A549 (cell line): ENCODE results near the gene IGF2BP1. TPM values are rescaled to one million over a fixed set of nuclear protein-coding genes. Genes with fewer than 3 reads are reported as not detected.

Source experiments
- ATAC-seq, 2 experiments: fragments of 200-7000 bp in 1 of 2; fragments of >200 bp in 1 of 2; cut with Nextera tagmentation in 1 of 2; cut with Tn5 transposase in 1 of 2; 3 replicates each; pipeline versions ENCODE4 v1.8.0 to v1.9.1; 2018 to 2020; ENCODE audit warnings: mild to moderate bottlenecking in 1 of 2, moderate library complexity in 1 of 2
- CTCF ChIA-PET: fragments of 300-600 bp; sonication (Branson Sonifier 250); formaldehyde crosslinking; extraction: SDS; loops from one replicate; lab custom pipeline; 2021; ENCODE audit warnings: antibody characterized with exemption, inconsistent platforms; lab: Yijun Ruan, JAX
- POLR2A ChIA-PET: fragments of 350-600 bp; formaldehyde crosslinking; extraction: SDS; loops from one replicate; lab custom pipeline; 2021; ENCODE audit warnings: antibody characterized with exemption, inconsistent platforms; lab: Yijun Ruan, JAX
- DNase-seq, 2 experiments: peaks; one replicate each; pipeline versions ENCODE4 v3.0.0 to v3.0.0-alpha.2; 2011 to 2016; ENCODE audit warnings: low read depth in 1 of 2, low spot score in 1 of 2
- FAIRE-seq: peaks from 2 replicates; lab custom pipeline; 2011; peaks lifted over from hg19 to GRCh38; lab: Jason Lieb, UNC
- H3K27ac ChIP-seq, 2 experiments: fragments of >200 bp; sonication (Bioruptor Twin); formaldehyde crosslinking; 3 replicates each; pipeline ENCODE4 v1.5.1; 2016 to 2017
- H3K4me1 ChIP-seq: fragments of >200 bp; sonication (Bioruptor Twin); formaldehyde crosslinking; 3 replicates; pipeline ENCODE4 v1.6.1; 2016
- H3K4me2 ChIP-seq: fragments of >200 bp; sonication (Bioruptor Twin); formaldehyde crosslinking; 3 replicates; pipeline ENCODE4 v1.6.1; 2016
- H3K4me3 ChIP-seq: fragments of >200 bp; sonication (Bioruptor Twin); formaldehyde crosslinking; 3 replicates; pipeline ENCODE4 v1.5.1; 2016
- H3K9me3 ChIP-seq: fragments of >200 bp; sonication (Bioruptor Twin); formaldehyde crosslinking; 3 replicates; pipeline ENCODE4 v1.6.1; 2016
- BCL3 ChIP-seq: fragments of >200 bp; sonication (Bioruptor Twin); formaldehyde crosslinking; IDR thresholded peaks from 3 replicates; pipeline ENCODE4 v1.6.1; 2016
- CHD4 ChIP-seq: fragments of 200-600 bp; sonication (generic); IDR thresholded peaks from 2 replicates; pipeline ENCODE4 v1.6.1; 2016; ENCODE audit warnings: antibody characterized with exemption, mild to moderate bottlenecking, borderline replicate concordance
- CTCF ChIP-seq: fragments of >200 bp; sonication (Bioruptor Twin); formaldehyde crosslinking; IDR thresholded peaks from 3 replicates; pipeline ENCODE4 v1.5.1; 2016
- E2F6 ChIP-seq: IDR thresholded peaks from 2 replicates; pipeline ENCODE4 v1.6.1; 2012; ENCODE audit warnings: low read depth, borderline replicate concordance
- EHF ChIP-seq: fragments of 250-450 bp; sonication (Bioruptor Pico); IDR thresholded peaks from 2 replicates; pipeline ENCODE4 v1.5.0; 2020; ENCODE audit warnings: mild to moderate bottlenecking
- ESRRA ChIP-seq: fragments of 150-350 bp; IDR thresholded peaks from 2 replicates; pipeline ENCODE4 v1.6.1; 2014; ENCODE audit warnings: mild to moderate bottlenecking, low read length, borderline replicate concordance
- FOSB ChIP-seq: fragments of 250-450 bp; sonication (Bioruptor Pico); IDR thresholded peaks from 2 replicates; pipeline ENCODE4 v1.5.0; 2020; ENCODE audit warnings: mild to moderate bottlenecking, moderate library complexity
- FOXS1 ChIP-seq: fragments of 250-450 bp; sonication (Bioruptor Pico); IDR thresholded peaks from 2 replicates; pipeline ENCODE4 v1.5.0; 2020; ENCODE audit warnings: mild to moderate bottlenecking, moderate library complexity
- GATA3 ChIP-seq: IDR thresholded peaks from 2 replicates; pipeline ENCODE4 v1.6.1; 2012; ENCODE audit warnings: borderline replicate concordance
- HES2 ChIP-seq: fragments of >200 bp; sonication (Bioruptor Twin); formaldehyde crosslinking; IDR thresholded peaks from 2 replicates; pipeline ENCODE4 v1.6.1; 2016
- HMGXB4 ChIP-seq: fragments of 250-450 bp; sonication (Bioruptor Pico); IDR thresholded peaks from 2 replicates; pipeline ENCODE4 v1.5.0; 2021; ENCODE audit warnings: mild to moderate bottlenecking, moderate library complexity, borderline replicate concordance
- JUN ChIP-seq, 2 experiments: fragments of >200 bp; sonication (Bioruptor Twin); formaldehyde crosslinking; IDR thresholded peaks; 2 replicates in 1 of 2; 3 replicates in 1 of 2; pipeline ENCODE4 v1.6.1; 2016 to 2017
- MYC ChIP-seq: IDR thresholded peaks from 2 replicates; pipeline ENCODE4 v1.6.1; 2012; ENCODE audit warnings: mild to moderate bottlenecking, inconsistent platforms, low read length, improper control_type of control experiment, borderline replicate concordance
- NR3C1 ChIP-seq: fragments of >200 bp; sonication (Bioruptor Twin); formaldehyde crosslinking; IDR thresholded peaks from 3 replicates; pipeline ENCODE4 v1.6.1; 2017
- PBX3 ChIP-seq: IDR thresholded peaks from 2 replicates; pipeline ENCODE4 v1.6.1; 2012
- POLR2AphosphoS2 ChIP-seq: conservative IDR thresholded peaks from 2 replicates; pipeline ENCODE4 v1.6.1; 2012; ENCODE audit warnings: low read length, improper control_type of control experiment, inconsistent platforms
- RAD21 ChIP-seq, 2 experiments: fragments of >200 bp in 1 of 2; sonication (Bioruptor Twin) in 1 of 2; formaldehyde crosslinking in 1 of 2; IDR thresholded peaks in 1 of 2; conservative IDR thresholded peaks in 1 of 2; 2 replicates in 1 of 2; 3 replicates in 1 of 2; pipeline ENCODE4 v1.6.1; 2012 to 2018; ENCODE audit warnings: inconsistent platforms in 1 of 2
- RFX5 ChIP-seq: fragments of 450-650 bp; IDR thresholded peaks from 2 replicates; pipeline ENCODE4 v1.7.1; 2014; ENCODE audit warnings: antibody characterized with exemption, mild to moderate bottlenecking, moderate library complexity
- RNF2 ChIP-seq: fragments of 200-600 bp; sonication (generic); IDR thresholded peaks from 2 replicates; pipeline ENCODE4 v1.6.1; 2016; ENCODE audit warnings: low read depth, mild to moderate bottlenecking, antibody characterized with exemption, moderate library complexity, borderline replicate concordance
- SMC3 ChIP-seq: fragments of >200 bp; sonication (Bioruptor Twin); formaldehyde crosslinking; IDR thresholded peaks from 3 replicates; pipeline ENCODE4 v1.6.1; 2018; ENCODE audit warnings: inconsistent platforms
- TP53 ChIP-seq: fragments of 250-450 bp; sonication (Bioruptor Pico); IDR thresholded peaks from 2 replicates; pipeline ENCODE4 v1.5.0; 2021; ENCODE audit warnings: mild to moderate bottlenecking, moderate library complexity
- USF2 ChIP-seq: fragments of 450-650 bp; IDR thresholded peaks from 2 replicates; pipeline ENCODE4 v1.6.1; 2014; ENCODE audit warnings: antibody characterized with exemption
- ZNF302 ChIP-seq: fragments of 250-450 bp; sonication (Bioruptor Pico); IDR thresholded peaks from 2 replicates; pipeline ENCODE4 v1.9.0; 2021; ENCODE audit warnings: inconsistent platforms, mild to moderate bottlenecking, moderate library complexity
- ZSCAN20 ChIP-seq: fragments of 250-450 bp; sonication (Bioruptor Pico); IDR thresholded peaks from 2 replicates; pipeline ENCODE4 v1.8.0; 2022; ENCODE audit warnings: mild to moderate bottlenecking, moderate library complexity
- whole genome bisulfite sequencing: methylation state at CpG from one replicate; pipeline ENCODE4 v1.1.6; 2017; ENCODE audit errors: missing lambda C conversion rate; 5-methylcytosine and 5-hydroxymethylcytosine counted together
- polyA plus RNA-seq, 4 experiments: library from polyadenylated mRNA; depleted of rRNA in 3 of 4; stranded (reverse); fragments of >200 nt; fragmentation: RNase III in 1 of 4; extraction: RNeasy Plus Mini Kit Qiagen cat#74134 plus additional on column Dnase treatment in 1 of 4; gene quantifications; 2 replicates in 3 of 4; 3 replicates in 1 of 4; pipeline ENCODE4 v1.2.3, GENCODE V29; 2011 to 2017

IGF2BP1 gene
- polyA plus RNA-seq, 2 of the 4 experiments (the other 2 are of a cell fraction), result 26.2 to 40.3 TPM

GRCh38 chr17:49035470-49036269, 38.5 kb downstream of the IGF2BP1 start:
- DNase-seq (peak; percentile 67 to 74), FAIRE-seq (no peak), ATAC-seq (peak; percentile 36 to 54; a peak in 4 of 6 replicates)
- Histone ChIP-seq H3K9me3 (no peaks in the 10 kb centered on the region), H3K27ac (peak overlapping the region in 1 of 2 experiments; percentile 1; a peak in 1 of 6 replicates), H3K4me2 (no peak overlapping the region), H3K4me3 (no peak overlapping the region), H3K4me1 (peaks cover 15% of the 10 kb centered on the region)
- ChIA-PET CTCF (interaction anchor here (0.5 to 25.5 kb wide), 50 partner anchors 10 to 367 kb away, joined by 3 to 639 read pairs (median 4); partner anchors contain the start of genes ATP5MC1, IGF2BP1, PHOSPHO1 and SNF8), POLR2A (interaction anchor here (0.6 to 1.1 kb wide), 5 partner anchors 28 to 312 kb away, joined by 3 to 5 read pairs (median 4); partner anchors contain the start of gene SNF8)
- TF ChIP-seq PBX3, result no peak
- TF ChIP-seq NR3C1, result no peak
- TF ChIP-seq E2F6, result no peak
- no peak for TF ChIP-seq FOSB (CRISPR knock-in tag)
- TF ChIP-seq ZSCAN20 (CRISPR knock-in tag), result no peak
- no peak for TF ChIP-seq HES2
- no peak for TF ChIP-seq ESRRA
- TF ChIP-seq CHD4, result no peak
- TF ChIP-seq FOXS1 (CRISPR knock-in tag), result no peak
- TF ChIP-seq RFX5, result no peak
- TF ChIP-seq EHF (CRISPR knock-in tag), result no peak
- no peak for TF ChIP-seq ZNF302 (CRISPR knock-in tag)
- TF ChIP-seq POLR2AphosphoS2, result no peak
- no peak for TF ChIP-seq TP53 (CRISPR knock-in tag)
- no peak for TF ChIP-seq RNF2
- TF ChIP-seq USF2, result no peak
- TF ChIP-seq GATA3, result no peak
- no peak for TF ChIP-seq BCL3
- no peak for TF ChIP-seq HMGXB4 (CRISPR knock-in tag)
- TF ChIP-seq CTCF, result peak; percentile 73
- TF ChIP-seq MYC, result no peak
- TF ChIP-seq JUN (IDR thresholded peaks at IDR 0.05), result peak; percentile 5 to 15; a peak in 1 of 5 replicates
- TF ChIP-seq SMC3, result peak; percentile 78
- peak; percentile 73 to 75 for TF ChIP-seq RAD21 (conservative IDR thresholded peaks at IDR 0.05 in 1 of 2, IDR thresholded peaks at IDR 0.05 in 1 of 2)
- 84% methylated on average over 40 of the region's 42 CpGs for WGBS
